Measurements from ENCODE around the gene CTRL. TPM values are rescaled to one million over a fixed set of nuclear protein-coding genes. Genes with fewer than 3 reads are reported as not detected.

CTRL gene
- total RNA-seq, 2 donors from 2014 or later = 0.54 to 2.5 TPM

- Histone ChIP-seq H3K4me1 (ENCODE audit: control insufficient read depth in 1 of 2, low read depth in 2 of 2) (peaks cover 8 to 19% of the 10 kb centered on the region in 2 donors), H3K4me3 (no peak overlapping the region)
- no peak for ATAC-seq (ENCODE audit: insufficient number of reproducible peaks, low FRiP score, low read depth)
Measured at GRCh38 chr16:67924140-67924906, 7.3 kb downstream of the CTRL start.

GRCh38 chr16:67923414-67924116 is 8.1 kb downstream of the CTRL start:
- Histone ChIP-seq H3K4me3 (no peak overlapping the region), H3K36me3 (peaks cover 7% of the 10 kb centered on the region), H3K9me3 (no peaks in the 10 kb centered on the region), H3K27me3 (replicated peaks; ENCODE audit: insufficient read depth) (no peaks in the 10 kb centered on the region), H3K4me1 (ENCODE audit: control insufficient read depth in 1 of 2, low read depth in 2 of 2) (peaks cover 8 to 19% of the 10 kb centered on the region in 2 donors), H3K27ac (no peak overlapping the region)
- no peak for DNase-seq (ENCODE audit: low spot score)
- ATAC-seq (ENCODE audit: insufficient number of reproducible peaks, low FRiP score, low read depth) = no peak
- TF ChIP-seq CTCF (IDR thresholded peaks at IDR 0.05) = no peak

More at GRCh38 chr16:67924140-67924906, 7.3 kb downstream of the CTRL start:
- no peaks in the 10 kb centered on the region for H3K27me3 ChIP-seq (replicated peaks; ENCODE audit: insufficient read depth)
- no peak overlapping the region for H3K27ac ChIP-seq
- no peaks in the 10 kb centered on the region for H3K9me3 ChIP-seq
- TF ChIP-seq CTCF (IDR thresholded peaks at IDR 0.05) = no peak
- peaks cover 11% of the 10 kb centered on the region for H3K36me3 ChIP-seq
- no peak for DNase-seq (ENCODE audit: low spot score)

GRCh38 chr16:67922740-67923139 is 8.9 kb downstream of the CTRL start:
- Histone ChIP-seq H3K27ac (no peak overlapping the region), H3K4me1 (ENCODE audit: control insufficient read depth in 1 of 2, low read depth in 2 of 2) (peaks cover 12 to 26% of the 10 kb centered on the region in 2 donors), H3K36me3 (peaks cover 5% of the 10 kb centered on the region), H3K27me3 (replicated peaks; ENCODE audit: insufficient read depth) (no peaks in the 10 kb centered on the region), H3K4me3 (no peak overlapping the region), H3K9me3 (no peaks in the 10 kb centered on the region)
- no peak for TF ChIP-seq CTCF (IDR thresholded peaks at IDR 0.05)
- no peak for ATAC-seq (ENCODE audit: insufficient number of reproducible peaks, low FRiP score, low read depth)
- DNase-seq (ENCODE audit: low spot score) = no peak

- no peaks in the 10 kb centered on the region for H3K36me3 ChIP-seq
- no peaks in the 10 kb centered on the region for H3K27me3 ChIP-seq (replicated peaks; ENCODE audit: insufficient read depth)
- no peak for TF ChIP-seq CTCF (IDR thresholded peaks at IDR 0.05)
- DNase-seq (ENCODE audit: low spot score) = no peak
- peaks cover 13 to 31% of the 10 kb centered on the region in 2 donors for H3K4me1 ChIP-seq (ENCODE audit: control insufficient read depth in 1 of 2, low read depth in 2 of 2)
- H3K9me3 ChIP-seq = no peaks in the 10 kb centered on the region
- H3K27ac ChIP-seq = no peak overlapping the region
- no peak overlapping the region for H3K4me3 ChIP-seq
- no peak for ATAC-seq (ENCODE audit: insufficient number of reproducible peaks, low FRiP score, low read depth)
Measured at GRCh38 chr16:67922221-67922620, 9.4 kb downstream of the CTRL start.

GRCh38 chr16:67919622-67920221 is 11.9 kb downstream of the CTRL start:
- TF ChIP-seq CTCF (IDR thresholded peaks at IDR 0.05) = no peak
- Histone ChIP-seq H3K36me3 (no peaks in the 10 kb centered on the region), H3K27me3 (replicated peaks; ENCODE audit: insufficient read depth) (no peaks in the 10 kb centered on the region), H3K27ac (no peak overlapping the region), H3K4me3 (no peak overlapping the region), H3K4me1 (ENCODE audit: control insufficient read depth in 1 of 2, low read depth in 2 of 2) (peaks cover 18 to 35% of the 10 kb centered on the region in 2 donors), H3K9me3 (no peaks in the 10 kb centered on the region)
- ATAC-seq (ENCODE audit: insufficient number of reproducible peaks, low FRiP score, low read depth) (no peak), DNase-seq (ENCODE audit: low spot score) (no peak)

Measured in thoracic aorta (tissue), 2 donors.